Heart left ventricle (tissue), 16 donors: ENCODE measurements around the gene KL. TPM values are rescaled to one million over a fixed set of nuclear protein-coding genes. Genes with fewer than 3 reads are reported as not detected.

Experiments
- ATAC-seq, 4 donors: fragments of 200-7000 bp; cut with Tn5 transposase; one replicate each; pipeline ENCODE4 v1.9.1; 2020 to 2022; ENCODE audit warnings: moderate library complexity in 4 of 4, mild to moderate bottlenecking in 3 of 4, moderate number of reproducible peaks in 1 of 4
- DNase-seq, 5 donors: peaks; one replicate each; pipeline ENCODE4 v3.0.0-alpha.2; 2020
- H3K27ac ChIP-seq, 12 donors: fragments of 200-600 bp; sonication (generic) in 4 of 12; one replicate each; pipeline versions ENCODE4 v1.5.0 to v1.8.0; 2016 to 2022; ENCODE audit warnings: mild to moderate bottlenecking in 2 of 12
- H3K27me3 ChIP-seq, 9 donors: fragments of 200-600 bp; sonication (generic) in 2 of 9; one replicate each; pipeline versions ENCODE4 v1.5.1 to v1.8.0; 2016 to 2022; ENCODE audit warnings: mild to moderate bottlenecking in 3 of 9
- H3K36me3 ChIP-seq, 9 donors: fragments of 200-600 bp; sonication (generic) in 2 of 9; one replicate each; pipeline versions ENCODE4 v1.5.0 to v1.8.0; 2018 to 2022; ENCODE audit warnings: mild to moderate bottlenecking in 2 of 9
- H3K4me1 ChIP-seq, 12 donors: fragments of 200-600 bp; sonication (generic) in 4 of 12; one replicate each; pipeline versions ENCODE4 v1.5.0 to v1.8.0; 2016 to 2022; ENCODE audit warnings: mild to moderate bottlenecking in 3 of 12
- H3K4me3 ChIP-seq, 12 donors: fragments of 200-600 bp; sonication (generic) in 4 of 12; one replicate each; pipeline versions ENCODE4 v1.5.0 to v1.8.0; 2017 to 2022; ENCODE audit warnings: mild to moderate bottlenecking in 9 of 12, moderate library complexity in 4 of 12
- H3K9me3 ChIP-seq, 12 donors: fragments of 200-600 bp; sonication (generic) in 4 of 12; one replicate each; pipeline versions ENCODE4 v1.5.0 to v1.8.0; 2016 to 2022; ENCODE audit warnings: mild to moderate bottlenecking in 1 of 12
- CTCF ChIP-seq, 12 donors: fragments of 200-600 bp; sonication (generic) in 4 of 12; IDR thresholded peaks; one replicate each; pipeline versions ENCODE4 v1.5.0 to v1.8.0; 2018 to 2022; ENCODE audit warnings: antibody characterized with exemption in 12 of 12, mild to moderate bottlenecking in 5 of 12
- POLR2A ChIP-seq, 2 donors: fragments of 450-650 bp; IDR thresholded peaks; one replicate each; pipeline ENCODE4 v1.6.1; 2017; ENCODE audit warnings: antibody characterized with exemption in 2 of 2, mild to moderate bottlenecking in 2 of 2, moderate library complexity in 2 of 2
- WGBS, 4 donors: extraction: QIAGEN DNeasy Blood & Tissue Kit in 2 of 4; methylation state at CpG; one replicate each; pipeline versions ENCODE4 v1.1.5 to v1.1.7; 2013 to 2018; 5-methylcytosine and 5-hydroxymethylcytosine counted together
- intact Hi-C, 10 donors: fragments of 100-400 bp; cut with DNase I; formaldehyde crosslinking; loops; one replicate each; pipeline versions ENCODE4 v1.11.1 to v1.14.2; 2022
- polyA plus RNA-seq, 2 donors: library from polyadenylated mRNA; stranded (reverse); fragments of 200-250 nt; gene quantifications; one replicate each; pipeline ENCODE4 v1.2.3, GENCODE V29; 2013
- total RNA-seq, 9 donors: library from RNA; depleted of rRNA in 2 of 9; stranded (reverse); fragments of >200 nt in 2 of 9; fragmentation: NEBNext Ultra II Directional in 3 of 9; extraction: Animal tissue kit (Norgen Biotek cat#: 25700) in 3 of 9; gene quantifications; one replicate each; pipeline versions ENCODE4 v1.1.0 to v1.2.4, GENCODE V29; 2016 to 2023
- donor health status: ischemic (EF 13 %, LVEDD 7.1; RV severe dilation, severe dysfunction).
- donor health status: healthy with polysubstance abuse.
- donor health status: DM: no; HTN: yes; CAD: no.
- donor health status: DM: no; HTN: no; CAD: no.
- donor health status: ischemic (EF 25% LVEDD 6.9; RV normal size, moderate dysfunction).
- donor health status: ischemic (EF 25% LVEDD 5.7; RV mildly dilated, moderate dysfunction).
- donor health status: healthy.
- donor health status: DM: yes; HTN: yes; CAD: no.
- donor health status: ischemic (EF 35%, LVEDD 5.7; RV mildly dilated, moderate dysfunction).
- donor health status: nonischemic (EF 11% LVEDD 7.7; RV severe dilation, severe dysfunction).
- donor health status: DM: yes; HTN: yes; CAD: no.
- donor health status: PGD.
- donor health status: ischemic (EF 29% LVEDD 5.4; RV normal size, mild dysfunction).
- donor health status: nonischemic (EF 23%, LVEDD 6.1; RV moderate dilation, normal function).

The KL gene
- total and polyA plus RNA-seq, 11 donors: 0.34 to 3.1 (median 1.7) TPM

GRCh38 chr13:33053397-33054066 lies 37.3 kb downstream of the KL start:
- no peak for DNase-seq
- Histone ChIP-seq H3K36me3 (peaks cover 0 to 5% (median 0%) of the 10 kb centered on the region in 9 donors), H3K27me3 (no peaks in the 10 kb centered on the region), H3K4me3 (no peak overlapping the region), H3K27ac (peak overlapping the region in 4 of 12 donors; percentile 7 to 66 (median 40)), H3K4me1 (peaks cover 0 to 27% (median 10%) of the 10 kb centered on the region in 12 donors), H3K9me3 (no peaks in the 10 kb centered on the region)
- WGBS, 4 donors: 87 to 90% (median 90%) methylated on average over 7 of the region's 7 CpGs
- ATAC-seq: no peak
- no peak for TF ChIP-seq POLR2A (IDR thresholded peaks at IDR 0.05)
- no peak for TF ChIP-seq CTCF (IDR thresholded peaks at IDR 0.05)
- intact Hi-C loops: no loop called here

- no peaks in the 10 kb centered on the region for H3K27me3 ChIP-seq
- H3K4me3 ChIP-seq: peak overlapping the region in 6 of 12 donors; percentile 3 to 23 (median 12)
- peak; percentile 68 to 85 (median 74) for ATAC-seq
- DNase-seq: peak in 2 of 5 donors; percentile 34
- 19 to 24% (median 21%) methylated on average over 9 of the region's 9 CpGs for WGBS, 4 donors
- H3K36me3 ChIP-seq: peaks cover 0 to 13% (median 0%) of the 10 kb centered on the region in 9 donors
- peak; percentile 27 to 59 (median 34) for TF ChIP-seq CTCF (IDR thresholded peaks at IDR 0.05)
- no peak for TF ChIP-seq POLR2A (IDR thresholded peaks at IDR 0.05)
- peak overlapping the region in 11 of 12 donors; percentile 6 to 68 (median 46) for H3K27ac ChIP-seq
- peaks cover 0 to 33% (median 13%) of the 10 kb centered on the region in 12 donors for H3K4me1 ChIP-seq
- intact Hi-C loops: no loop called here
- no peaks in the 10 kb centered on the region for H3K9me3 ChIP-seq
Observed at GRCh38 chr13:33057019-33057780, 41.0 kb downstream of the KL start.

GRCh38 chr13:33058776-33059327 lies 42.6 kb downstream of the KL start:
- no peaks in the 10 kb centered on the region for H3K27me3 ChIP-seq
- peak in 1 of 4 donors; percentile 29 for ATAC-seq
- H3K4me1 ChIP-seq: peaks cover 0 to 27% (median 13%) of the 10 kb centered on the region in 12 donors
- H3K36me3 ChIP-seq: peaks cover 0 to 13% (median 0%) of the 10 kb centered on the region in 9 donors
- DNase-seq: no peak
- peak overlapping the region in 2 of 12 donors; percentile 1 to 68 for H3K27ac ChIP-seq
- intact Hi-C loops: no loop called here
- WGBS, 4 donors: 55 to 64% (median 60%) methylated on average over 3 of the region's 3 CpGs
- no peaks in the 10 kb centered on the region for H3K9me3 ChIP-seq
- TF ChIP-seq POLR2A (IDR thresholded peaks at IDR 0.05): no peak
- H3K4me3 ChIP-seq: no peak overlapping the region

- Histone ChIP-seq H3K9me3 (no peaks in the 10 kb centered on the region), H3K36me3 (peaks cover 0 to 7% (median 0%) of the 10 kb centered on the region in 9 donors), H3K27me3 (no peaks in the 10 kb centered on the region), H3K4me3 (no peak overlapping the region), H3K27ac (no peak overlapping the region), H3K4me1 (peaks cover 0 to 27% (median 13%) of the 10 kb centered on the region in 12 donors)
- DNase-seq (no peak), ATAC-seq (no peak)
- intact Hi-C loops: no loop called here
- TF ChIP-seq CTCF (IDR thresholded peaks at IDR 0.05) (no peak), POLR2A (IDR thresholded peaks at IDR 0.05) (no peak)
- 95 to 99% (median 98%) methylated on average over 12 to 15 of the region's 15 CpGs for WGBS, 4 donors
Observed at GRCh38 chr13:33060815-33061214, 44.6 kb downstream of the KL start.
